ENCODE results near the gene TCF7L1.

Gene TCF7L1

GRCh38 chr2:85187069-85187468 lies 53.9 kb downstream of the TCF7L1 start:
- ATAC-seq, result no peak
- TF ChIP-seq CREB5 (CRISPR knock-in tag; IDR thresholded peaks at IDR 0.05; ENCODE audit: low read depth), result no peak
- no peak for TF ChIP-seq ESRRG (CRISPR knock-in tag; IDR thresholded peaks at IDR 0.05)

GRCh38 chr2:85188852-85189251 lies 55.7 kb downstream of the TCF7L1 start:
- no peak for ATAC-seq
- TF ChIP-seq CSDC2 (CRISPR knock-in tag; IDR thresholded peaks at IDR 0.05) (no peak), BACH2 (CRISPR knock-in tag; IDR thresholded peaks at IDR 0.05; ENCODE audit: borderline replicate concordance) (no peak), PPARA (CRISPR knock-in tag; IDR thresholded peaks at IDR 0.05; ENCODE audit: borderline replicate concordance) (no peak), GLIS3 (CRISPR knock-in tag; IDR thresholded peaks at IDR 0.05) (no peak), ZNF8 (CRISPR knock-in tag; IDR thresholded peaks at IDR 0.05) (no peak), POU6F1 (CRISPR knock-in tag; IDR thresholded peaks at IDR 0.05; ENCODE audit: borderline replicate concordance, low read depth) (no peak), ZFP3 (CRISPR knock-in tag; IDR thresholded peaks at IDR 0.05) (no peak), TOX (CRISPR knock-in tag; IDR thresholded peaks at IDR 0.05; ENCODE audit: borderline replicate concordance) (no peak), PATZ1 (CRISPR knock-in tag; IDR thresholded peaks at IDR 0.05; ENCODE audit: borderline replicate concordance) (no peak), SNAI2 (CRISPR knock-in tag; IDR thresholded peaks at IDR 0.05) (no peak), ZC3H10 (CRISPR knock-in tag; IDR thresholded peaks at IDR 0.05) (no peak), CSRNP3 (CRISPR knock-in tag; IDR thresholded peaks at IDR 0.05) (no peak), TSHZ2 (CRISPR knock-in tag; IDR thresholded peaks at IDR 0.05) (no peak), OSR1 (CRISPR knock-in tag; IDR thresholded peaks at IDR 0.05) (no peak), TCF4 (CRISPR knock-in tag; IDR thresholded peaks at IDR 0.05; ENCODE audit: borderline replicate concordance) (no peak), ZNF70 (CRISPR knock-in tag; IDR thresholded peaks at IDR 0.05) (no peak), RARB (CRISPR knock-in tag; IDR thresholded peaks at IDR 0.05) (no peak), ESRRG (CRISPR knock-in tag; IDR thresholded peaks at IDR 0.05) (no peak)

GRCh38 chr2:85189606-85190270 lies 56.5 kb downstream of the TCF7L1 start:
- no peak for ATAC-seq
- no peak for TF ChIP-seq ESRRG (CRISPR knock-in tag; IDR thresholded peaks at IDR 0.05)
- TF ChIP-seq POU6F1 (CRISPR knock-in tag; IDR thresholded peaks at IDR 0.05; ENCODE audit: borderline replicate concordance, low read depth), result no peak
- no peak for TF ChIP-seq PPARA (CRISPR knock-in tag; IDR thresholded peaks at IDR 0.05; ENCODE audit: borderline replicate concordance)
- TF ChIP-seq TCF4 (CRISPR knock-in tag; IDR thresholded peaks at IDR 0.05; ENCODE audit: borderline replicate concordance), result no peak
- no peak for TF ChIP-seq SNAI2 (CRISPR knock-in tag; IDR thresholded peaks at IDR 0.05)
- TF ChIP-seq ZNF70 (CRISPR knock-in tag; IDR thresholded peaks at IDR 0.05), result no peak
- TF ChIP-seq CSDC2 (CRISPR knock-in tag; IDR thresholded peaks at IDR 0.05), result no peak
- no peak for TF ChIP-seq TOX (CRISPR knock-in tag; IDR thresholded peaks at IDR 0.05; ENCODE audit: borderline replicate concordance)
- no peak for TF ChIP-seq ISL1 (CRISPR knock-in tag; IDR thresholded peaks at IDR 0.05)
- no peak for TF ChIP-seq BACH2 (CRISPR knock-in tag; IDR thresholded peaks at IDR 0.05; ENCODE audit: borderline replicate concordance)
- TF ChIP-seq OSR1 (CRISPR knock-in tag; IDR thresholded peaks at IDR 0.05), result no peak
- TF ChIP-seq ZFP3 (CRISPR knock-in tag; IDR thresholded peaks at IDR 0.05), result no peak
- no peak for TF ChIP-seq TSHZ2 (CRISPR knock-in tag; IDR thresholded peaks at IDR 0.05)
- no peak for TF ChIP-seq GLIS3 (CRISPR knock-in tag; IDR thresholded peaks at IDR 0.05)
- no peak for TF ChIP-seq RARB (CRISPR knock-in tag; IDR thresholded peaks at IDR 0.05)
- no peak for TF ChIP-seq ARNTL (CRISPR knock-in tag; IDR thresholded peaks at IDR 0.05; ENCODE audit: borderline replicate concordance, low read depth)
- TF ChIP-seq ZNF565 (CRISPR knock-in tag; conservative IDR thresholded peaks at IDR 0.05; ENCODE audit: low read depth), result no peak

Measured in SK-N-SH treated with all-trans-retinoic acid at 6 μM for 48 hours (cell line).